Right lobe of liver (tissue), 6 donors: ENCODE results near the gene AURKAIP1. TPM values are rescaled to one million over a fixed set of nuclear protein-coding genes. Genes with fewer than 3 reads are reported as not detected.

Experiments used
- ATAC-seq, 4 donors: fragments of 200-7000 bp; cut with Tn5 transposase; one replicate each; pipeline ENCODE4 v1.9.1; 2020; ENCODE audit warnings: mild to moderate bottlenecking in 4 of 4, moderate library complexity in 4 of 4
- DNase-seq, 3 donors: peaks; one replicate each; pipeline ENCODE4 v3.0.0-alpha.2; 2020
- H3K27ac ChIP-seq, 3 donors: fragments of 200-600 bp; one replicate each; pipeline ENCODE4 v1.8.0; 2022
- H3K27me3 ChIP-seq, 2 donors: fragments of 200-600 bp; one replicate each; pipeline ENCODE4 v1.8.0; 2022
- H3K36me3 ChIP-seq, 4 donors: fragments of 200-600 bp; sonication (generic) in 1 of 4; one replicate each; pipeline versions ENCODE4 v1.5.1 to v1.8.0; 2017 to 2022; ENCODE audit warnings: control low read depth in 1 of 4
- H3K4me1 ChIP-seq, 4 donors: fragments of 200-600 bp; sonication (generic) in 1 of 4; one replicate each; pipeline versions ENCODE4 v1.5.1 to v1.8.0; 2017 to 2022; ENCODE audit warnings: control low read depth in 1 of 4
- H3K4me3 ChIP-seq, 3 donors: fragments of 200-600 bp; one replicate each; pipeline ENCODE4 v1.8.0; 2022
- H3K9me3 ChIP-seq, 4 donors: fragments of 200-600 bp; sonication (generic) in 1 of 4; one replicate each; pipeline versions ENCODE4 v1.5.1 to v1.8.0; 2017 to 2022; ENCODE audit warnings: control low read depth in 1 of 4
- POLR2A ChIP-seq: fragments of 450-650 bp; IDR thresholded peaks from one replicate; pipeline ENCODE4 v1.6.1; 2017; ENCODE audit warnings: antibody characterized with exemption, mild to moderate bottlenecking
- WGBS: methylation state at CpG from one replicate; pipeline ENCODE4 v1.1.6; 2018; ENCODE audit warnings: low coverage, low lambda C conversion rate; ENCODE audit not compliant: insufficient coverage; ENCODE audit errors: missing lambda C conversion rate; 5-methylcytosine and 5-hydroxymethylcytosine counted together
- intact Hi-C, 2 donors: fragments of 100-400 bp; cut with DNase I; formaldehyde crosslinking; loops; one replicate each; pipeline versions ENCODE4 v1.11.2 to v1.14.1; 2022
- total RNA-seq, 6 experiments: library from RNA; depleted of rRNA in 2 of 6; stranded (reverse); fragments of >200 nt in 2 of 6; fragmentation: NEBNext Ultra II Directional in 3 of 6; extraction: Animal tissue kit (Norgen Biotek cat#: 25700) in 3 of 6; gene quantifications; one replicate each; pipeline versions ENCODE4 v1.1.0 to v1.2.4, GENCODE V29; 2016 to 2023
- TF ChIP-seq, protein P1 (sequence below), 4 donors: fragments of 200-600 bp in 3 of 4; fragments of 450-650 bp in 1 of 4; IDR thresholded peaks; one replicate each; pipeline versions ENCODE4 v1.5.1 to v1.8.0; 2016 to 2022; ENCODE audit warnings: antibody characterized with exemption in 4 of 4, mild to moderate bottlenecking in 2 of 4
- donor health status: DM: no; HTN: yes; CAD: no.
- donor health status: DM: no; HTN: no; CAD: no.
- donor health status: DM: no; HTN: no; CAD: no.
- donor health status: DM: no; HTN: yes; CAD: no.
- donor health status: DM: no; HTN: yes; CAD: no.

AURKAIP1 gene
- total RNA-seq, 6 experiments from 2014 or later = 70.0 to 140 (median 104) TPM

- intact Hi-C loops = no loop called here
- H3K4me1 ChIP-seq = no peaks in the 10 kb centered on the region
- DNase-seq = no peak
- H3K36me3 ChIP-seq = no peaks in the 10 kb centered on the region
- no peaks in the 10 kb centered on the region for H3K9me3 ChIP-seq
- H3K27me3 ChIP-seq = no peaks in the 10 kb centered on the region
- ATAC-seq = peak in 3 of 4 donors; percentile 16 to 43 (median 30)
- no peak overlapping the region for H3K27ac ChIP-seq
- no peak overlapping the region for H3K4me3 ChIP-seq
- WGBS = 48% methylated on average over 5 of the region's 13 CpGs
- TF ChIP-seq POLR2A = no peak
- TF ChIP-seq, protein P1, sequence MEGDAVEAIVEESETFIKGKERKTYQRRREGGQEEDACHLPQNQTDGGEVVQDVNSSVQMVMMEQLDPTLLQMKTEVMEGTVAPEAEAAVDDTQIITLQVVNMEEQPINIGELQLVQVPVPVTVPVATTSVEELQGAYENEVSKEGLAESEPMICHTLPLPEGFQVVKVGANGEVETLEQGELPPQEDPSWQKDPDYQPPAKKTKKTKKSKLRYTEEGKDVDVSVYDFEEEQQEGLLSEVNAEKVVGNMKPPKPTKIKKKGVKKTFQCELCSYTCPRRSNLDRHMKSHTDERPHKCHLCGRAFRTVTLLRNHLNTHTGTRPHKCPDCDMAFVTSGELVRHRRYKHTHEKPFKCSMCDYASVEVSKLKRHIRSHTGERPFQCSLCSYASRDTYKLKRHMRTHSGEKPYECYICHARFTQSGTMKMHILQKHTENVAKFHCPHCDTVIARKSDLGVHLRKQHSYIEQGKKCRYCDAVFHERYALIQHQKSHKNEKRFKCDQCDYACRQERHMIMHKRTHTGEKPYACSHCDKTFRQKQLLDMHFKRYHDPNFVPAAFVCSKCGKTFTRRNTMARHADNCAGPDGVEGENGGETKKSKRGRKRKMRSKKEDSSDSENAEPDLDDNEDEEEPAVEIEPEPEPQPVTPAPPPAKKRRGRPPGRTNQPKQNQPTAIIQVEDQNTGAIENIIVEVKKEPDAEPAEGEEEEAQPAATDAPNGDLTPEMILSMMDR (IDR thresholded peaks at IDR 0.05) = no peak
Measured at GRCh38 chr1:1361982-1362423, 13.0 kb downstream of the AURKAIP1 start.

DNA sequence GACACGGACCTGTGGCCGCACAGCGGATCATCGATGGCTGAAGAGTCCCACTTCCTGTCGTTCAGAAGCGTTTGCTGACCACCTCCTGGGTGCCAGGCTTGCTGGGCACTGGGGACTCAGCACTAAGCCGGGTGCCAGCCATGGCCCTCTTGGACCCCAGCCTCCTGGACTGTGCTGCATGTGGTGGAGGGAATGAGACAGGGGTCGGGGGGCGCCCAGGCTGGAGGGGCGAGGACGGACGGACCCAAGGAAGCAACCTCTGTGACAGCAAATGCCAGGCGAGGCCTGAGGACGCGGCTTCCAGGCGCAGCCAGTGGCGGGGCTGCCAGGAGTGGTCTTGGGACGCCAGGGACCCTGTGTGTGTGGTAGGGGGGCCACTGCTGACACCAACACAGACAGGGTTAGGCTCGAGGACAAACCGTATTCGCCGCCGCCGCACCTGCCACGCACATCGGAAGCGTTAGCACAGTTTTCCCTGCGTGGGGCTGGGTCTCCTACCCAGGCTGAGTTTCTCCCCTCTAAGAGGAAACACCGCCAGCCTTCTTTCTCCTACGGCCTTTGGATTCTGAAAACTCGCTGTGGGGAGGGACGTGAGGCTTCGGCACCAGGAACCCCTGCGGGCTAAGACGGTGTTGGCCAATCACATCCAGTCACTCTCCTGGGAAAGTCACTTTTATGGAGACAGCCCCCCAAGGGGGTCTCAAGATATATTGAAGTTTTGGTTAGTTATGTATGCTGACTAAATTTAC is 13.6 kb downstream of the AURKAIP1 start:
- no peak overlapping the region for H3K4me3 ChIP-seq
- ATAC-seq (no peak), DNase-seq (peak in 1 of 3 donors; percentile 17)
- H3K36me3 ChIP-seq = no peaks in the 10 kb centered on the region
- no peaks in the 10 kb centered on the region for H3K27me3 ChIP-seq
- intact Hi-C loops = no loop called here
- TF ChIP-seq, protein P1 (IDR thresholded peaks at IDR 0.05) = no peak
- no peak for TF ChIP-seq POLR2A
- WGBS = 63% methylated on average over 15 of the region's 35 CpGs
- H3K4me1 ChIP-seq = no peaks in the 10 kb centered on the region
- H3K9me3 ChIP-seq = no peaks in the 10 kb centered on the region
- H3K27ac ChIP-seq = no peak overlapping the region

GRCh38 chr1:1360506-1361169 is 14.4 kb downstream of the AURKAIP1 start:
- Histone ChIP-seq H3K27ac (no peak overlapping the region), H3K9me3 (no peaks in the 10 kb centered on the region), H3K36me3 (no peaks in the 10 kb centered on the region), H3K4me3 (no peak overlapping the region), H3K4me1 (no peaks in the 10 kb centered on the region), H3K27me3 (no peaks in the 10 kb centered on the region)
- TF ChIP-seq, protein P1 (IDR thresholded peaks at IDR 0.05) = no peak
- no peak for TF ChIP-seq POLR2A
- 88% methylated on average over 12 of the region's 20 CpGs for WGBS
- DNase-seq (no peak), ATAC-seq (peak in 1 of 4 donors; percentile 11)
- intact Hi-C loops = no loop called here

DNA sequence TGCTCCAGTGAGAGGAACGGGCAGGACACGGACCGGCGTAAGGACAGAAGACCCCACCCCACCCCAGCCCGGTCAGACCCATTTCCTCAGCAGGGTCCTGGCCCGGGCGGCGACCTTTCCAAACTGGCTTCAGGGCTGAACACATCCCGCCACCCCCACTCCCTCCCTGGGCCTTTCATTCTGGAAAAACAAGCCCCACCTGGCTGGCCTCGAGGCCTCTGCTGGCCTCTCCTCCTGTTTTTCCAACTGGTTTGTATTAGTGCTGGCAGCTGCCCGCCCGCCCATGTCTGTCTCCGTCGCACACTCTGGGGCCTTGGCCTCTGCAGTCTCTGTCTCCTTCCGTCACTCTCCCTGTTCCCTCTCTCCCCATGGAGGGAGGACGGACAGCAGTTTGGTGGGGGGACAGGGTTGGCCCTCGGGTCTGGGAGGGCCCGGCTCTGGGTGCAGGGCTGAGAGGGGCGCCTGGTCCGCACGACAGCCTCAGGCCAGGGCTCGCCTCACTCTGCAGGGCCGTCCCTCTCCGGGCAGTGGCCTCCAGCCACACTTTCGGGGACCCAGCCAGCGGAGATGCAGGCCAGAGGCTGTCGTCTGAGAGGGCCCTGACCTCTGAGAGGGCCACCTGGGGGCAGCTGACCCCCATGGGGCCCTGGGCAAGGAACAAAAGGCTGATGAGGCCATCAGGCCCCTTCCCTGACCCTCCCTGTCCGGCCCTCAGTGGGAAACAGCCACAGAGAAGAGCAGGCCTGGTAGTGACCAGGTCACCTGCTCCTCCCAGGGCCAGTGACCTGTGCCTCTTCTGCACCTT is 15.1 kb downstream of the AURKAIP1 start:
- H3K27ac ChIP-seq = no peak overlapping the region
- WGBS = 53% methylated on average over 6 of the region's 28 CpGs
- DNase-seq (no peak), ATAC-seq (no peak)
- TF ChIP-seq, protein P1 (IDR thresholded peaks at IDR 0.05) = no peak
- no peak for TF ChIP-seq POLR2A
- intact Hi-C loops = no loop called here
- no peaks in the 10 kb centered on the region for H3K27me3 ChIP-seq
- H3K4me3 ChIP-seq = no peak overlapping the region
- H3K9me3 ChIP-seq = no peaks in the 10 kb centered on the region
- no peaks in the 10 kb centered on the region for H3K4me1 ChIP-seq
- no peaks in the 10 kb centered on the region for H3K36me3 ChIP-seq
